ENCODE data around the gene CDC42EP2.
A peak's percentile ranks its signal among the peaks of the same experiment; 100 is the strongest.
"Not testable (repeated sequence)": the region's sequence is repeated elsewhere in the genome, so short reads cannot be mapped to it uniquely, and the experiment has no call there.

Gene CDC42EP2

DNA sequence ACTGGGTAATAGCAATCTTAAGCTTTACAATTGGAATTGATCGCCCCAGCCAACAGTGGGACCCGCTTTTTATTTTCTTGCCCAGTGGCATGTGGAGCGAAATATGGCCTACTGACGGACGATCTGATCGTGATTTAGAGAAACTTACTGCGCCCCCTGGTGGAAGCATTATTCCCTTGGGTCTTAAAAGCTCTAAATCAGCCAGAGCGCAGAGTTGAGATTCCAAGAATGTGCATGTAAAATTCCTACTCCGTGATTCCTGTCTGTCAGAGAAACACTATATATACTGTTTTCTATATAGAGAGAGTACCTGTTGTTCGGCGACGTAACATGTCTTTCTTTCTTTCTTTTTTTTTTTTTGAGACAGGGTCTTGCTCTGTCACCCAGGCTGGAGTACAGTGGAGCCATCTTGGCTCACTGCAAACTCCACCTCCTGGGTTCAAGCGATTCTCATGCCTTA is 15.3 kb downstream of the CDC42EP2 start:
- H3K27me3 ChIP-seq (ENCODE audit: control insufficient read depth, insufficient read depth, low read length), result no peaks in the 10 kb centered on the region
- H3K4me3 ChIP-seq (ENCODE audit: low read length), result no peak overlapping the region
- no peak overlapping the region for H3K9ac ChIP-seq (ENCODE audit: low read length)

DNA sequence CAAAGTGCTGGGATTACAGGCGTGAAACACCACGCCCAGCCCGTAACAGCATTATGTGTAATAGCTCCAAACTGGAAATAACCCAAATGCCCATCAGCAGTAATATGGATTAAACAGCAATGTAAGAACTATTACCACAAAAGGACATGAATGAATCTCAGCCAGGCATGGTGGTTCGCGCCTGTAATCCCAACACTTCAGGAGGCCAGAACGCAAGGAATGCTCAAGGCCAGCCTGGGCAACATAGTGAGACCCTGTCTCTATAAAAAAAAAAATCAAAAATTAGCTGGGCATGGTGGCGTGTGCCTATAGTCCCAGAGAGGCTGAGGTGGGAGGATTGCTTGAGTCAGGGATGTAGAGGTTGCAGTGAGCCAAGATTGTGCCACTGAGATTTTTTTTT is 15.9 kb downstream of the CDC42EP2 start:
- Histone ChIP-seq H3K27me3 (ENCODE audit: control insufficient read depth, insufficient read depth, low read length) (no peaks in the 10 kb centered on the region), H3K9ac (ENCODE audit: low read length) (no peak overlapping the region), H3K9me3 (ENCODE audit: control insufficient read depth, low read length) (no peaks in the 10 kb centered on the region), H3K4me3 (ENCODE audit: low read length) (no peak overlapping the region), H3K4me1 (ENCODE audit: control insufficient read depth, insufficient read depth, low read length) (peaks cover 12% of the 10 kb centered on the region), H3K36me3 (ENCODE audit: control insufficient read depth, insufficient read depth, low read length) (no peaks in the 10 kb centered on the region)

More for the DNA sequence above, 15.3 kb downstream of the CDC42EP2 start:
- peaks cover 7% of the 10 kb centered on the region for H3K4me1 ChIP-seq (ENCODE audit: control insufficient read depth, insufficient read depth, low read length)
- H3K9me3 ChIP-seq (ENCODE audit: control insufficient read depth, low read length), result no peaks in the 10 kb centered on the region
- no peaks in the 10 kb centered on the region for H3K36me3 ChIP-seq (ENCODE audit: control insufficient read depth, insufficient read depth, low read length)

DNA sequence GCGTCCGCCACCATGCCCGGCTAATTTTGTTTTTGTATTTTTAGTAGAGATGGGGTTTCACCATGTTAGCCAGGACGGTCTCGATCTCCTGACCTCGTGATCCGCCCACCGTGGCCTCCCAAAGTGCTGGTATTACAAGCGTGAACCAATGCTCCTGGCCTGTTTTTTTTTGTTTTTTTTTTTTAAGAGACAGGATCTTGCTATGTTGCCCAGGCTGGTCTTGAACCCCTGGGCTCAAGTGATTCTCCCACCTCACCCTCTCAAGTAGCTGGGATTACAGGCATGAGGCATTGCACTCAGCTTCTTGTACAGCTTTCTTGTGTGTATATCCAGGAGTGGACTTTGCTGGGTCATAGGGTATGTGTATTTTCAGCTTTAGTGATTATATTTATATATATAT is 17.9 kb downstream of the CDC42EP2 start:
- H3K4me3 ChIP-seq (ENCODE audit: low read length); H3K27me3 ChIP-seq (ENCODE audit: control insufficient read depth, insufficient read depth, low read length); H3K36me3 ChIP-seq (ENCODE audit: control insufficient read depth, insufficient read depth, low read length); H3K9ac ChIP-seq (ENCODE audit: low read length); H3K9me3 ChIP-seq (ENCODE audit: control insufficient read depth, low read length): not testable (repeated sequence)
- H3K4me1 ChIP-seq (ENCODE audit: control insufficient read depth, insufficient read depth, low read length), result peaks cover 12% of the 10 kb centered on the region

DNA sequence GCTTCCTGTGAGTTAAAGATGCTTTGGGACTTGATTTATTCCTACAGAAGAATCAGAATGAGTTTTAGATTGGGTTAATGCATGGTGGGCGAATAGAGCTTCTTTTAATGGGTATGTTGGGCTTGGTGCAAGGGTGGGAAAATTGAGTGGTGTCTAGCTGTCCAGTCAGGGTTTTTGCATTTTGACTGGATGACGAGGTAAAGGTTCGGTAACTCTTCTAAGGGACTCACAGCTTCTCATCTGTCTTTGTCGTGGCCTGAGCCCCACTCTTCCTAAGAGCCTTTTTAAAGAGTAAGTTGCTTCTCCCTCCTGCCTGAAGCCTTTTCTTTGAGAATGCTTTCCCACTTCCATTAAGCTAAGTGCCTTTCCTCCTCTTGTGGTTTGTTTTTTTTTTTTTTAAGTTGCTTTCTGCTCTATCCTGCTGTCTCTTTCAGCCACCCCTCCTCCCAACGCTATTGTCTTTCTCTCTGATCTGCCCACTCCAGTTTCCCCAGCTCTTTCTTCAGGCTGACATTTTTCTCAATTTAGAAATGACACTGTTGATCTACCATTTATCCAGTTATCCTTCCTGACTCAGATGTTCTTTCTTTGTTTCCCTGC is 20.1 kb downstream of the CDC42EP2 start:
- Histone ChIP-seq H3K4me3 (ENCODE audit: low read length) (peak overlapping the region; percentile 82), H3K4me1 (ENCODE audit: control insufficient read depth, insufficient read depth, low read length) (peaks cover 12% of the 10 kb centered on the region), H3K9me3 (ENCODE audit: control insufficient read depth, low read length) (no peaks in the 10 kb centered on the region), H3K9ac (ENCODE audit: low read length) (peak overlapping the region; percentile 95), H3K27me3 (ENCODE audit: control insufficient read depth, insufficient read depth, low read length) (no peaks in the 10 kb centered on the region), H3K36me3 (ENCODE audit: control insufficient read depth, insufficient read depth, low read length) (no peaks in the 10 kb centered on the region)

DNA sequence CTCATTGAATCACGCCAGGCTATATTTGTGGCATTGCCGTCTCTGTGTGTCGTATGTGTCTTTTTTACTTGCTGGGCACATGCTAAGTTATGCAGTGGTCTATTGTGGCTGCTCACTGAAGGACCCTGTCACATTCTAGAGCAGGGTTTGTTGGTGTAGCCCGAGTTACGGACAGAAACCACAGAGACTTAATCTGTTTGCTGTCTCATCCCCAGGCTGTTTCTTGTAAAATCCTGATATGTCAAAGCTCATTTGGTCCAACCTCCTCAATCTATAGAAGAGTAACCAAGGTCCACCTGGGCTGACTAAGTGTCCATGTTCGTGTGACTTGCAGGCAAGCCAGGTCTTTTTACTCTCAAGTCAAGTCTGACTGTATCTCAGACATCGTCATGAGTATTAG is 24.0 kb downstream of the CDC42EP2 start:
- Histone ChIP-seq H3K36me3 (ENCODE audit: control insufficient read depth, insufficient read depth, low read length) (peaks cover 12% of the 10 kb centered on the region), H3K9ac (ENCODE audit: low read length) (no peak overlapping the region), H3K9me3 (ENCODE audit: control insufficient read depth, low read length) (no peaks in the 10 kb centered on the region), H3K27me3 (ENCODE audit: control insufficient read depth, insufficient read depth, low read length) (no peaks in the 10 kb centered on the region), H3K4me3 (ENCODE audit: low read length) (no peak overlapping the region), H3K4me1 (ENCODE audit: control insufficient read depth, insufficient read depth, low read length) (peaks cover 12% of the 10 kb centered on the region)

DNA sequence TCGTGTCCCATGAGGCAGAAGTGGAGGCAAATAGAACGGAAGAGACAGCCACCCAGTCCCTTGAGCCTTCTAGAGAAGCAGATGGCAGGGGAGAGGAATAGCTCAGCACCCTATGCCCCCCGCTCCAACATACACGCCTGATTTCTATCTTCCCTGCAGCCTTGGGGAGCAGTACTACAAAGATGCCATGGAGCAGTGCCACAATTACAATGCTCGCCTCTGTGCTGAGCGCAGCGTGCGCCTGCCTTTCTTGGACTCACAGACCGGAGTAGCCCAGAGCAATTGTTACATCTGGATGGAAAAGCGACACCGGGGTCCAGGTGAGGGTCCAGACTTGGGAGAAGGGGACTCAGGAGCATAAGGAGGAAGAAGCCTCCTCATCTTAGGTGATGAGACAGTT is 25.6 kb downstream of the CDC42EP2 start:
- Histone ChIP-seq H3K4me1 (ENCODE audit: control insufficient read depth, insufficient read depth, low read length) (peaks cover 3% of the 10 kb centered on the region), H3K4me3 (ENCODE audit: low read length) (no peak overlapping the region), H3K9ac (ENCODE audit: low read length) (no peak overlapping the region), H3K27me3 (ENCODE audit: control insufficient read depth, insufficient read depth, low read length) (no peaks in the 10 kb centered on the region), H3K36me3 (ENCODE audit: control insufficient read depth, insufficient read depth, low read length) (peaks cover 20% of the 10 kb centered on the region), H3K9me3 (ENCODE audit: control insufficient read depth, low read length) (no peaks in the 10 kb centered on the region)

DNA sequence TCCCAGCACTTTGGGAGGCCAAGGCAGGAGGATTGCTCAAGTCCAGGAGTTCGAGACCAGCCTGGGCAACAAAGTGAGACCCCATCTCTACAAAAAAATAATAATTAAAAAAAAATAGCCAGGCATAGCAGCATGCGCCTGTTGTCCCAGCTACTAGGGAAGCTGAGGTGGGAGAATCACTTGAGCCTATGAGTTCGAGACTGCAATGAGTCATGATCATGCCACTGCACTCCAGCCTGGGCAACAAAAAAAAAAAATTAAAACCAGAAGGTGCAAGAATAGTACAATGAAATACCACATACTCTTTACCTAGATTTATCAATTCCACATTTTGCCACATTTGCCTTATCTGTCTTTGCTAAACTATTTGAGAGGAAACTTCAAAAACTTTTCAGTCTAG is 27.2 kb downstream of the CDC42EP2 start:
- H3K9me3 ChIP-seq (ENCODE audit: control insufficient read depth, low read length), result no peaks in the 10 kb centered on the region
- H3K36me3 ChIP-seq (ENCODE audit: control insufficient read depth, insufficient read depth, low read length), result peaks cover 34% of the 10 kb centered on the region
- no peaks in the 10 kb centered on the region for H3K27me3 ChIP-seq (ENCODE audit: control insufficient read depth, insufficient read depth, low read length)
- no peak overlapping the region for H3K4me3 ChIP-seq (ENCODE audit: low read length)
- no peaks in the 10 kb centered on the region for H3K4me1 ChIP-seq (ENCODE audit: control insufficient read depth, insufficient read depth, low read length)
- no peak overlapping the region for H3K9ac ChIP-seq (ENCODE audit: low read length)

DNA sequence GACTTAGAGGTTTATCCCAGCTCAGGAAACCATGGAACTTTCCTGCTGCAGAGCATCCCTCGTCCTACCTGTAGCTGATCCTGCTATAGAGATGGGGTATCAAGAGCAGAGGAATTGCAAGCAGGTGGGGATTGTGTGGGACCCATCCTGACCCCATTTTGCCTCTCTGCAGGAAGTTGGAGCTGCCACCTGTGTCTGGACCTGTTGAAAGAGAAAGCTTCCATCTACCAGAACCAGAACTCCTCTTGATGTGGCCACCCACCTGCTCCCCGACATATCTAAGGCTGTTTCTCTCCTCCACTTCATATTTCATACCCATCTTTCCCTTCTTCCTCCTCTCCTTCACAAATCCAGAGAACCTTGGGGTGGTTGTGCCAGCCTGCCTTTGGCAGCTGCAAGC is 36.8 kb downstream of the CDC42EP2 start:
- Histone ChIP-seq H3K9me3 (ENCODE audit: control insufficient read depth, low read length) (no peaks in the 10 kb centered on the region), H3K36me3 (ENCODE audit: control insufficient read depth, insufficient read depth, low read length) (peaks cover 9% of the 10 kb centered on the region), H3K27me3 (ENCODE audit: control insufficient read depth, insufficient read depth, low read length) (peaks cover 12% of the 10 kb centered on the region), H3K4me3 (ENCODE audit: low read length) (no peak overlapping the region), H3K9ac (ENCODE audit: low read length) (no peak overlapping the region), H3K4me1 (ENCODE audit: control insufficient read depth, insufficient read depth, low read length) (peaks cover 18% of the 10 kb centered on the region)

DNA sequence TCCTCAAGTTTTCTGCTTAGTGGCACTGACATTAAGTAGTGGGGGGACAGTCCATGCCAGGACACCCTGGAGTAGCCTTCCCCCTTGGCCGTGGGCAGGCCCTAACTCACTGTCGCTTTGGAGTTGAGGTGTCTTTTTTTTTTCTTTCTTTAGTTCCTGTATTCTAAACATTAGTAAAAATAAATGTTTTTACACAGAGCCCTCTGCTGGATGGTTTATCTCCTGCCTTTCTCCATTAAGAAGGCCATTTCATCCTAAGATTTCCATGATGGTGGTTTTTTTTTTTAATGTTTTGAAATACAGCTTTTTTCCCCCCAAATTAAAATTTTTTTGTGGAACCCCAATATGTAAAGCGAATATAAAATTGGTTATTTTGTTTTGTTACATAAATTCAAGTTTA is 38.1 kb downstream of the CDC42EP2 start:
- H3K4me3 ChIP-seq (ENCODE audit: low read length), result no peak overlapping the region
- H3K36me3 ChIP-seq (ENCODE audit: control insufficient read depth, insufficient read depth, low read length), result peaks cover 8% of the 10 kb centered on the region
- H3K9me3 ChIP-seq (ENCODE audit: control insufficient read depth, low read length), result no peaks in the 10 kb centered on the region

DNA sequence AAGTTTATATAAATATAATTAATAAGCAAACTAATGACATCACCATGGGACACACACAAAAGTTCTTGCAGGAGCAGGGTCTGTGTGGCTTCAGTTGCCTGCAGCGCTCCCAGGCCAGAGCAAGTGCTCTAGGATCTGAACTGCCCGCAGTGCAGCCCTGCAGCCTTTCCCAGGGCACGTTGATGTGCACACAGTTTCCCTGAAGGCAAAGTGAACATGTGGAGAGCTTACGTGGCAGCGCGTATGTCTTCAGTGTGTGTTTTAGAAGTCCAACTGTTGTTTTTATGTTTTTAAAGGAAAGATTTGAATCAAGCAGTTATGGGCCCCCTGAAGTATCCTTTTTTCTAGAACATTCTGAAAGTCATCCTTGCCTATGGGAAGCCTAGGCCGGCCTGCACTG is 38.7 kb downstream of the CDC42EP2 start:
- Histone ChIP-seq H3K36me3 (ENCODE audit: control insufficient read depth, insufficient read depth, low read length) (peaks cover 8% of the 10 kb centered on the region), H3K4me3 (ENCODE audit: low read length) (no peak overlapping the region), H3K27me3 (ENCODE audit: control insufficient read depth, insufficient read depth, low read length) (peaks cover 20% of the 10 kb centered on the region), H3K9me3 (ENCODE audit: control insufficient read depth, low read length) (no peaks in the 10 kb centered on the region), H3K9ac (ENCODE audit: low read length) (no peak overlapping the region), H3K4me1 (ENCODE audit: control insufficient read depth, insufficient read depth, low read length) (peaks cover 26% of the 10 kb centered on the region)

More for the DNA sequence above, 38.1 kb downstream of the CDC42EP2 start:
- peaks cover 20% of the 10 kb centered on the region for H3K27me3 ChIP-seq (ENCODE audit: control insufficient read depth, insufficient read depth, low read length)
- no peak overlapping the region for H3K9ac ChIP-seq (ENCODE audit: low read length)
- peaks cover 22% of the 10 kb centered on the region for H3K4me1 ChIP-seq (ENCODE audit: control insufficient read depth, insufficient read depth, low read length)

DNA sequence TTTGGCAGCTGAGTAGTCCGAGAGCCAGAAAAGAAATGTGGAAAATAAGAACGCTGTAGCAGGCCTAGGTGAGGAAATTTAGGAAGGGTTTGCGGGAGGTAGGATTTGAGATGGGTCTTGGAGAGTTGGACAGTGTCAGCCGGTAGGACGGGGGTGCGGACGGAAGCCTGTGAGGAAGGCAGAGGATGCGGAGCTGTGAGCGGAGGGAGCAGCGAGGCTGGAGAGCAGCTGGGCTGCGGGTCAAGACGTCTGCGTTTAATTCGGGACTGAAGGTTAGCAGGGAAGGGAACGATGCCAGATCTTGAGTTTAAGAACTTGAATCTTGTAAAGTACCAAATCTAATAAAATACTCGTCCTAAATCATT is 39.2 kb downstream of the CDC42EP2 start:
- Histone ChIP-seq H3K27me3 (ENCODE audit: control insufficient read depth, insufficient read depth, low read length) (peaks cover 20% of the 10 kb centered on the region), H3K36me3 (ENCODE audit: control insufficient read depth, insufficient read depth, low read length) (peaks cover 8% of the 10 kb centered on the region), H3K4me3 (ENCODE audit: low read length) (peak overlapping the region; percentile 25), H3K9ac (ENCODE audit: low read length) (peak overlapping the region; percentile 39), H3K9me3 (ENCODE audit: control insufficient read depth, low read length) (no peaks in the 10 kb centered on the region), H3K4me1 (ENCODE audit: control insufficient read depth, insufficient read depth, low read length) (peaks cover 26% of the 10 kb centered on the region)

DNA sequence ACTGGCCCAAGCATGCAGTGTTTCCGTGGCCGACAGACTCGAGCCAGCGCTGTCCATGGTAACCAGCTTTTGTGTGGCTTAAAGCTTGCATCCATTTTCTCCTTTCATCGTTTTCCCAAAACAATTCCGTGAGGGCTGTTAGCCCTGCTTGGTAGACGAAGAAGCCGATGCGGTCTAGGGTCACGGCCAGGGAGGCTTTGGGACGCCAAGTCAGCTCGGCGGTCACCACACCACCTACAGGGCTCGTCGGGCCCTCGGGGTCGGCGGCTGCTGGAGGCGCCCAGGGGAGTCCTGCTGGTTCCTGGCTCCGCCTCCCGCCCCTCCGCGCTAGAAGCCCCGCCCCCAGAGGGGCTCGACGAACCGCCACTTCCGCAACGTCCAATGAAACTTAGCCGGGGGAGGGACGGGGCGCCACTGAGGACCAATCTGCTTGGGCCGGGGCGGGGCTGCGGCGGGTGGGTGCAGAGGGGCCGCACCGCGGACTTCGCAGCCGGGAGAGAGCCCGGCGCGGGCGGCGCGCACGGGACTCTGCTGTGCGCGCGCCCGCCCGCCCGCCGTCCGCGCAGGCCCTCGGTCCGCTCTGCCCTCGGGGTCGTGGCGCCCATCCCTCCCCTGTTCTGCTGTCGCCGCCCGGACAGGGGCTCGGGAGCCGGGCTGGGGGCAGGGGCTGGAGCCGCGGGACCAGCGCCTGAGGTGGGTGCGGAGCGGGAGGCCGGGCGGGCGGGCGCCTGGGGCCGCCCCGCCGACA is 39.8 kb downstream of the CDC42EP2 start, which contains the start of gene TIGD3:
TIGD3 (plus strand) TSS at position 487 of the 748 bp plus-strand sequence. CDS start 1,058 bp downstream, outside the sequence.
- Histone ChIP-seq H3K36me3 (ENCODE audit: control insufficient read depth, insufficient read depth, low read length) (peaks cover 5% of the 10 kb centered on the region), H3K9ac (ENCODE audit: low read length) (peak within 1 kb of the TSS; percentile 39), H3K9me3 (ENCODE audit: control insufficient read depth, low read length) (no peaks in the 10 kb centered on the region), H3K27me3 (ENCODE audit: control insufficient read depth, insufficient read depth, low read length) (peaks cover 20% of the 10 kb centered on the region), H3K4me3 (ENCODE audit: low read length) (peak within 1 kb of the TSS; percentile 25), H3K4me1 (ENCODE audit: control insufficient read depth, insufficient read depth, low read length) (peaks cover 26% of the 10 kb centered on the region)
